Pons (tissue), 1 donor: ENCODE measurements around the gene JPH4.

ENCODE experiments used
- DNase-seq: peaks from one replicate; pipeline ENCODE4 v3.0.0-alpha.2; 2016; ENCODE audit warnings: low spot score

Gene JPH4

DNA sequence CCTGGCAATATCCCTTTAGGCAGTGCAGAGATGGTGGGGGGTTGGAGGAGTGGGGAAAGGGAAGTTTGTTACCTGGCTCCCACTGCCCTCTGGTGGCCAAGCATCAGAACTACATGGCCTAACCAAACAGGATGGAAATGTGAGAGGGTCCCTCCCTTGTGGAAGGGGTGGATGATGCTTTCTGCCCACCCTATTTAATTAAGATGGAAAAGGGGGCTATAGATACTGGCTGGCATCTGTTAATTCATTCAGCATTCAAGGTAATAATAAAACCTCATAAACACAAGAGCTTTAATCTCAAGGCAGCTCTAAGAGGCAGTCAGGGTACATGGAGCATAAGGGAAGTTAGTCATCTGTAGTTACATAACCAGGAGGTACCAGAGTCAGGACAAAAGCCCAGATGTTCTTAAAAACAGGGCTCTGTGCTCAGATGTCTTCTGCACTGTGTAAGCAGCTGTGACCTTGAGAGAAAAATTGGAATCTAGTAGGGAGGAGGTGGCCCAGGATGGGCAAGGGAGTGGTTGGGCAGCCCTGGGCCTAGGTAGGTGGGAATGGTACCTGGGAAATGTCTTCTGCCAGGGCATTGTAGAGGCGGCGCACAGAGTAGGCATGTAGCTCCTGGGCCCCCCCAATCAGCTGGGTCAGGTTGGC is 15.6 kb downstream of the JPH4 start:
- DNase-seq, result no peak

DNA sequence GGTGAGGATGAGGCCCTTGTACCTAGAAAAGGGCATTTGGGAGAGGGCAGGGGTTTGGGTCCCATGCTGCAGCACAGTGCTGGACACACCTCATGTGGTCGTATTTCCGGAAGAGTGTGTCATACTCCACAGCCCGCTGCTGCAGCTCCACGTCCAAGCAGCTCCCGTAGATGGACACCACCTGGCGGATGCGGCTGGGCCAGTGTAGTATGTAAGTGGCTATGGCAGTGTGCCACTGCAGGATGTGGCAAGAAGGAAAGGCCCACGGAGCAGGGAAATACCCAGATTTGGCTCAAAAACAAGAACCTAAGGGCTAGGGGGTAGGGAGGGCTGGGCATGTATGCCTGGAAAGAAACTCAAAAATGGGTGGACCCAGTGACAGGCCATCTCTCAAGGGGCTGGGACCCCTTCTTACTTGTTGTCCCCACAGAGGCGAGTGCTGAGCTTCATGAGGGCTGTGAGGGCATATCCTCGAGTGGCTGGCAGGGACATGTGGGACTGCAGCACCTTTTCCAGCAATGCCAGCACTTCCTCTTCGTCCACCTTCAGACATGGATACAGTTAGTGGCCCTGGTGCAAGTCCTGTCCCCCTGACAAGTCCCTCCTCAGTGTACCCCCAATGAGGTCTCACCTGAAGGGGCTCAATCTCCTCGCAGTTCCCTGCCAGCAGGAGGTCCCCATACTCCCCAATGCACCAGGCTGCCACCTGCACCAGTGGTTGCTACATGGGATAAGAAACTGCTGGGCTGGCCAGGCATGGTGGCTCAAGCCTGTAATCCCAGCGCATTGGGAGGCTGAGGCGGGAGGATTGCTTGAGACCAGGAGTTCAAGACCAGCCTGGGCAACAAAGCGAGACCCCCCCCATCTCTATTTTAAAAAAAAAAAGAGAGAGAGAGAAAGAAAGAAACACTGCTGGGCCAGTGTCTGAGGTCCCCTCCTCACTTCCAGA is 16.4 kb downstream of the JPH4 start:
- no peak for DNase-seq

DNA sequence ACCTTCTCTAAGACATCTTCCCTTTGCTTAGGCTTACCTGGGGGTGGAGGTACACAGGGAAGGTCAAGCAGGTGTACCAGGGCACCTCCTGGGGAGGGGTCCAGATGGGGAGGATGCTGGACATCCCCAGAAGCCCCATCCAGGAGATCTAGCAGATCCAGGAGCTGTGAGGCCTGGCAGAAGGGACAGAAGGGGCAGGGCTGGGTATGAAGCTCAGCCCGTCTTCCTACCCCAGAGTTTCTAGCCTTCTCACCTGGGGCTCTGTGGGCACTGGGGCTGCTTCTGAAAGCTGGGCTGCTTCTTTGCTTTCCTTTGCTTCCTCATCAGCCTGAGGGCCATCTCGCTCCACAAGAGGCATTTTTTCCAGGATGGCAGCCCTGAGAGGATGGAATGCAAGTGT is 17.3 kb downstream of the JPH4 start:
- DNase-seq, result no peak

DNA sequence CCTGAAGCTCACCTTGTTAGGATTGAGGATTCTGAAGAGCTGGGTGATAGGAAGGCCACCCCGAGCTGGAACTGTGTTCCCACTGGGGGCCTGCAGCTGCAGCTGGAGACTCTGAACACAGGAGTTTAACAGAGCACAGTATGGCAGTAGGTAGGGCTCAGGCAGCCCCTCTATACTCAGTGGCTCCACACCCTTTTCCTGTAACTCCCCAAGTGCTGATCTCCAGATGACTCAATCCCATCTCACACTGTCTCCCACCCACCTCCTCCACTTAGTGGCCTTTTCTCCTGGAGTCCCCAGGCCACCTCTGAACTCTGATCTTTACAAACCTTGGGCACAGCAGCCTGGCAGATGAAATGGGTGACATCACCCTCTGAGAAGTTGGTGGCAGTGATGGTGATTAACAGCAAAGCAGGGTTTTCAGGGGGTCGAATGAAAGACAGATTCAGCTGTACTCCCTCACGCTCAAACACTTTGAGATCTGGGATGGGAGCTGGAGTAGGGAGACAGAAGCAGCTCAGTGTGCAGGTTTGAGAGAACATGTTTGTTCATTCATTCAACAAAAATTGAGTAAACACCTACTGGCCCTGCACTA is 18.6 kb downstream of the JPH4 start:
- no peak for DNase-seq

DNA sequence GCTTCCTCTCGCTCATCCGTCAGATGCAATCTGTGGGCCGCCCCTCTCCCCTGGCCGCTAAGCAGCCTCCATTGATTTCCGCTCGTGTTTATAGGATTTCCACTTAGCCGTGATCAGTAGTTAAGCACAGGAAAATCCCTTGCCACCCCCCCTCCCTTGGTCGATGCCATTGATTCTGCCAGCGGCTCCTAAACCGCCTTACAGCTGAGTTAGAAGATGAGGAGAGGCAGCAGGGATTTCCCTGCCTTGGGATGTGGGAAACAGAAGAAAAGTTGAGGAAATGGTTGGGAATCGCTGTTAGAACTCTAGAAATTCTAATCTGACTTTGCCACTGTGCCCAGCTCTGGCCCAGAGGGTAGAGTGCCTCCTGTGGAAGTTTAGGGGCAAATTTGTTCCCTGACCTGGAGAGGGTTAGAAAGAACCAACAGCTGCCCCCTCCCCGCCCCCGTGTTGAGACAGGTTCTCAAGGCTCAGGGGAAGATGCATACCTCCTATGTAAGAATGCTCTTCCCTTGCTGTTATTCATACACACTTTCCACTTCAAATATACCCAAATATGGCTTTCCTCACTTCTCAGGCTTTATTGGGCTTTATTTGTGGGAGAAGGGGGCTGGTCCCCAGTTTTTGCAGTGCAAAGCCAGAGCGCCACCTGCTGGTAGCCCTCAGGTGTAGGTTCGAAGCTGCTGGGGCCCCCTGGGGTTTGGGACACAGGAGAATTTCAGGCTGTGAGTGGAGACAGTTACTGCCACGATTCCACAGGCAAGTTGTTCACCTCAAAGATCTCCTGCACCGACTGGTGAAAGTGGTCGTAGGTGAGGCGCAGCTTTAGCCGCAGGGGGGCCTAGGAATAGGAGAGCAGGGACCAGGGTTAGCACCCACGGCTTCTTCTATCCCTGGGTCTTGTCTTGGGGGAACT is 19.3 kb downstream of the JPH4 start:
- no peak for DNase-seq

DNA sequence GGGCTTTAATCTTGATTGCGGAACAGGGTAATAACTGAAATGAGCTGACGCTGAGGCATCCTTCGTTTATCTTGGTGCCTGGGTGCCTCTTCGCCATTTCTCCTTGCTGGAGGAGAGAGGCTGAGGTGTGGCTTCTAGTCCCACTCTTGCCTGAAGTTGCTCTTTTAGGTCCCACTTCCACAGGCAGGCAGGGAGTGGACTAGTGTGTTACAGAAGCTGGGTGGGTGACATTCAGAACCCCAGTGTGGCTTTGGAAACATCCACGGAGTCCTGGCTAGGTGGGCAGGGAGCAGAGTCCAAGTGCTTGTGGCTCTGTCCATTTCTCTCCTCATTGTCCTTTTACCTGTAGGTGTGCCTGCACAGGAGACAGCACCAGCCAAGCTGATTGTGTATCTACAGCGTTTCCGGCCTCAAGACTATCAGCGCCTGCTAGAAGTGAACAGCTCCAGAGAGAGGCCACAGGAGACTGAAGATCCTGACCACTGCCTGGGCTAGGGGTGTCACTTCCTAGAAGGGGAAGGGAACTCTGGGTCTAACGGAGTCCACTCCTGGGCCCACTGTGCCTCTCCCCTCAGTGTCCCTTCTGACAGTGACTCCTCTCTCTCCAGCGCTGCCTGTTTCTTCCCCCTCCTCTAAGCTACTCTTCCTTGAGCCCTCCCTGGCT is 20.1 kb downstream of the JPH4 start:
- no peak for DNase-seq

DNA sequence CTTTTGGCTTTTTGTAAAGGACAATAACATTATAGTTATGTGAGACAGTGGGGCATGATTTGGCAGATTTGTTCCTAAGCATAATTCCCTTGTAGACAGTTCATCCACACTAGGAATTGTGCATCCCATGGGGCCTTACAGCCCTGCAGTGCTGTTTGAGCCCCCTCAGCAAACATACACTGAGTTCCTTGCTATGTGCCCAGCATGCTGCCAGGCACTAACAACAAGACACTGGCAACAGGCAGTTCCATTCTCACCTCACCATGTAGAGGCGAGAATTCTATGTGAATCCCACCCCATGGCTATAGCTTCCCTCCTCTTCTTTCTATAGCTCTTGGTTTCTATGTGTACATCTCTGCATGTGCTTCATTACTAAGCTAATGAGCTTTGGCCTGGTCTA is 20.6 kb downstream of the JPH4 start:
- DNase-seq, result no peak

DNA sequence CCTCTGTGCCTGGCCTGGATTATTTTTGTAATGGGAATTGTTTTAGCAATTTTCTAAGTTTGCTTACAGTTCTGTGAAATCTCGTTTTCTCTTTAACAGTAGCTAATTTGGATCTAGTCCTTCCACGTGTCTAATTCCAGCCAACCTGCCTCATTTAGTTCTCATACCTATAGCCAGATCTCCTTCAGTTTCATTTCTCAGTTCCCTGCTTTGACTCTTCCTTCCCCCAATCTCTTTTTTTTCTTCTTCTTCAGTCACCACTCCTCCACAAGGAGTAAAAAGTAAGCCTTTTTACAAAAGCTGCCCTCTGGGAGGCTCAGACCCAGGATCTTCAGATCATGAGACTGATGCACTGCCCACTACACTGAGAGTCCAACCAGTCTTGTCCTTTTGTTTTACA is 21.1 kb downstream of the JPH4 start:
- DNase-seq, result no peak

DNA sequence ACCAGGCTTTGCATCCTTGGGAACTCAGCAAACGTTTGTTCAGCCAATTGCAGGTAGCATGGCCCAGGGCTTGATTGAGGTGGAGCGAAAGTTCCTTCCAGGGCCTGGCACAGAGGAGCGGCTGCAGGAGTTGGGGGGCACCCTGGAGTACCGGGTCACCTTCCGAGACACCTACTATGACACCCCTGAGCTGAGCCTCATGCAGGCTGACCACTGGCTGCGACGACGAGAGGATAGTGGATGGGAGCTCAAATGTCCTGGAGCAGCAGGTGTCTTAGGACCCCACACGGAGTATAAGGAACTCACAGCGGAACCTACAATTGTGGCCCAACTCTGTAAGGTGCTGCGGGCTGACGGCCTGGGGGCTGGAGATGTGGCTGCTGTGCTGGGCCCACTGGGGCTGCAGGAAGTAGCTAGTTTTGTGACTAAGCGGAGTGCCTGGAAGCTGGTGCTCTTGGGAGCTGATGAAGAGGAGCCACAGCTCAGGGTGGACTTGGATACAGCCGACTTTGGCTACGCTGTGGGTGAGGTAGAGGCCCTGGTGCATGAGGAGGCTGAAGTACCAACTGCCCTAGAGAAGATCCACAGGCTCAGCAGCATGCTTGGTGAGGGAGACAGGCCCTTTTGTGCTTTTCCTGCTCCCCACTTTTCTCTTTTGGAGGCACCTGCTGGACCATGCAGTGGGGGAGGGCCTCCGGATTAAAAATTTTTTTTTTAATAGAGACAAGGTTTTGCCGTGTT is 21.7 kb downstream of the JPH4 start:
- no peak for DNase-seq

DNA sequence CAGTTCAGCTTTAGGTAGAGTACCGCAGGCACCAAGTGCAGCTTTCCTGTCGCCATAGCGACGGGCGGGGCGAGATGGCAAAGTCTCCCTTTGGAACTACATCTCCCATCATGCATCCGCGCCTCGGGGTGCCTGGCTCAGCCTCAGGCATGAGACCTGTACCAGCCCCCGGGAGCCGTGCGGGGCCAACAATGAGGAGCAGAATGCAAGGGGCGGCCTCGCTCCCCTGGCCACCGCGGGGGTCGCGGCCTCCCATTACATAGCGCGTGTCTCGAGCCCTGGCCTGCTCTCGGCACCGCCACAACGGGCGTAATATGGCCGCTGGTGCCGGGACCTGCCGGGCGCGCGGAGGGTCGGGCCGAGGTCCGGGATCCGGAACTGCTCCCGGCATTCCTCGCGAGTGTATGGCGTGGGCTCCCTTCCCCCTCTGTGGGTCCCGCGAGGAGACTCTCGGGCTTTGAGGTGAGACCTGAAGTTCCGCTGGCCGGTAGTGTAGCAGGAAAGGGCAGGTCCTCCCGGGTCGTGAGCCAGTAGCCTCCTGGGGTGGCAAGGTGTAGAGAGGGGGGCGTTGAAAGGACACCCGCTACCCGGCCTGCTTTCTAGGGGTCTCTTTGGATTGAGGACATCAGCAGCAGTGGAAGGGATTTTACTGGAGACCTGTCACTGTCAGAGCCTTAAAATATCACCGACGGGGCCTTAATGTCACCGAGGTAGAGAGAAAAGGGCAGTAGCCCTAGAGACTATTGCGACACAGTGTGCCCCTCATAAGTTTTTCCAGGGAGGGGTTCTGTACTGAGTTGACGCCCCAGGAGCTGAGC is 22.5 kb downstream of the JPH4 start, which contains the start of gene THTPA:
TSS of gene THTPA (plus strand) at position 390 of the 818 bp plus-strand sequence. CDS start 487 bp downstream, outside the sequence.
- peak; percentile 94 for DNase-seq

DNA sequence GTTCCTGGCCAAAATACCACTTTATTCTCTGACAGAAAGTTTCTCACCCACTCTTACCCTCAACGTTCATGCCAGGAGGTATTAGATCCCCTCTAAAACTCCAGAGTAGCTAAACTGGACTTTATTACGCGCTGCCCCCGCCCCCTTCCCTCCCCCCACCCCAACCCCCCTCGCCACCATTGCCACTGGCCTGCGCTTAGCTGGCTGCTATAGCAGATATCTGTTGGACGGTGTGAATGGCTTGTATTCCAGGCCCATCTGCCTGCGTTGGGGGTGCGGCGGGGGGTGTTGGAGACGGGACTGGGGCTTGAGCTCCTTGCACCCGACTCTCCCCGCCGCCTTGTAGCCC is 23.1 kb downstream of the JPH4 start:
- DNase-seq, result no peak

DNA sequence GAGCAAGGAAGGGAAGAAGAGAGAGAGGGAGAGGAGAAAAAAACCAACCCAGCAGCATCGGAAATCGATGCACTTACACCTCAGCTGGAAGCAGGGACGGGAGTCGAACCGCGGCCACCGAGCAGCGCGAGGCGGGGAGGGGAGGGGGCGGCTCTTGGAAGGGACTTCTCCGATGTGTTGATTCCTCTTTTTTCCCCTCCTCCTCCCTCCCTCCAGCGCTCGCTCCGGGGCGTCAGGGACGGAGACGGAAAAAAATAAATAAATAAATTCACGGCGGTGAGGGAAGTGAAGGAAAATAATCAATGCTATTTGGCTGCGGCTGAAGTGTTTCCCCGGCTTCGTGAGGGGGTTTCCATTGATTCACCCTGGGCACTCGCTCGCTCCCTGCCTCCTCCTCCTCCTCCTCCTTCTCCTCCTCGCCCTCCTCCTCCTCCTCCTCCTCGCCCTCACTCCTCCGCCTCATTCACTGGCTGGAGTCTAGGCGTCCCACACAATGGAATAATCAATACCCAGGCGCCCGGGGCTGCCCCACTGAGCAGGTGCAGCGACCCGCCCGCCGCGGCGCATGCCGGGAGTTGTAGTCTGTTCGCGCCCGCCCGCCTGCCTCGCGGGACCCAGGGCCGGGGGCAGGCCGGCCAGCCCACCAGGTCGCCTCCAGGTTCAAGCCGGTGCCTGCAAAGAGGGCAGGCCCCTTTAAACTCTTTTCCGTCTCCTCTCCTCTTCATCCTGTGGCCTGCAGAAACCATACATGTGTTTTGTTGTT is 27.1 kb downstream of the JPH4 start, which contains the start of gene ZFHX2:
TSS of gene ZFHX2 (minus strand) at position 500 of the 763 bp plus-strand sequence. CDS start 16,440 bp downstream, outside the sequence.
- peak; percentile 80 for DNase-seq

DNA sequence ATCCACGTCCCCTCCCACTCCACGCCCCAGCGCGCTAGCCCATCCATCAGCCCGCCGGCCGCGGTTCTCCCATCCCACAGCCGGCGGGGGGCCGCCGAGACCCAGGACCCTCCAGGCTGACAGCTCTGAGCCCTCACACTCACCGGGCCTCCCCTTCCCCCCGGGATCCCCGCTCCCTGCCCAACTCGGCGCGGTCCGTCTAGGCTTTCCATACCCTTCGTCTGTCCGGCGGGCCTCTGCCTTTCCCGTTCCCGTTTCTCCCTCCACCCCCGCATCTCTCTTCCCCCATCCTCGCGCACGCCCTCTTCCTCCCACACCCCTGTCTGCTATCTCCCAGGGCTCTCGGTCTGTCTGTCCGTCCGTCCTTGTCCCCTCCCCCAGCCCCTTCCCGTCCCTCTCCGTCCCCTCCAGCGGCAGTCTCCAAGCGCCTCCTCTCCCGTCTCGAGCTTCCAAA is 27.8 kb downstream of the JPH4 start:
- DNase-seq, result no peak

DNA sequence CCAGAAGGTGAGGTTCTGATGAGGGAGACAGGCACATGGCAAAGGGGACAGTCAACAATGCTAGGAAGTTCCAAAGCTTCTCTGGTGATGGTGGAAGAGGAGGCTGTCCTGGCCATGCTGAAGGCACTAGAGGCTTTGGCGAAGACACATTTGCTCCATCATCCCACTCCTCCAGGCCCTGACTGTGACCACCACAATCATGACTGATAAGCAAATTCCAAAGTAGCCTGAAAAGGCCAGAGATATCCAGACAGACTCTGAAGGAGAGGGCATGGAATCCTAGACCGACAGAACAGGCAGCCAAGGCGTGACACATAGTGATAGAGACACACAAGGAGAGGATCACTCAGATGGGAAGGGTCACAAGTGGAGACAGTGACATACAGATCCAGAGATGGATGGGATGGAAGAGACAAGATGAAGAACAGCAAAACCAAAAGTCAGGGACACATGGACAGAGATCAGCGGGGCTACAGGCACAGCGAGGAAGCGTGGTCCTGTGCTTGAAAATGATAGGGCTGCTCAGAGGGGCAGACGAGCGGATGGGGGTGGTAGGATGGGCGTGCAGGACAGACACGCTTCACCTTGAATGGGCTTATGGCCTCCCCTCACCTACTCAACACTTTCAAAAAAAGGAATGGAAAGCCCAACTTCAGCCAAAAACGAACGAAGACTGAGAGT is 28.3 kb downstream of the JPH4 start:
- DNase-seq, result no peak

DNA sequence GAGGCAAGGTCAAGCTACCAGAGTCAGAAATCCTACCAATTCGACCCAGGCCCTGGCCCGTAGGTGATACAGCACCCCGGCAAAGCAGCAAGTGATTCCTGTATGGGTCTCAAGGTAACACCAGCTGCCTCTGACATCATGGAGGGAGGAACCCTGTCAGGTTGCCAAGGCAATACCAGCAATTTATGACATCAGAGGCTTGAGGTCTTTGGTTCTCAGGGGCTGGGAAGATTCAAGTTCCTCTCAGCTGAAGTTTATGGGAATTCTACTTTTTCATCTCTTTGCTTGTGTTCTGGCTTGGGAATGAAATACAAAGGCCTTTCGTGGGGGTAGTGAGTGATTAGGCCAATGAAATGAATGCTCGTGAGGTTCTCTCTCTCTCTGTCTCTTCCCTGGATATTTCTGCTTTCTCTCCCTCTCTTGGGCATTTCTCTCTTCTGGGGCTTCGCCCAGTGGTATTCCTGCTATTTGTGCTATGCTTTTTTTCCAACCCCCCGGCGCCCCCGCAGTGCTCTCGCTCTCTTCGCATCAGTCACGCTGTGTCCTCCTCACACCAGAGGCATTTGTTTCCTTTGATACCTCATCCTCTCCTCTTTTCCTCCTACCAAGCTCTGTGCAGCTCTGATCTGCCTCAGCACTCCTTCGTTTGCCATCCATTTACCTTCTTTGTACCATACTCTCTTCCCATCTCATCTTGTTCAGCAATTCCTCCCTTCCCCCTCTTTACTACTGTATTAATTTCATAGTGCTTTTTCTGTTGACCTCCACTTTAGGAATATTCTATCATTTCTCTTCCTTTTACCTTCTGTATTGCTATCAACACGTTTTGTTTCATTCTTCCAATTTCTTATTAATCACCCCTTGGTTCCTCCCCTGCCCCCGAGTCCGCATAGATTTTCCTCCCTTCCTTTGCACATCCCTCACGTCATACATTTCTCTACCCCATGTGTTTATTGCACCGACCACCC is 30.0 kb downstream of the JPH4 start:
- no peak for DNase-seq

DNA sequence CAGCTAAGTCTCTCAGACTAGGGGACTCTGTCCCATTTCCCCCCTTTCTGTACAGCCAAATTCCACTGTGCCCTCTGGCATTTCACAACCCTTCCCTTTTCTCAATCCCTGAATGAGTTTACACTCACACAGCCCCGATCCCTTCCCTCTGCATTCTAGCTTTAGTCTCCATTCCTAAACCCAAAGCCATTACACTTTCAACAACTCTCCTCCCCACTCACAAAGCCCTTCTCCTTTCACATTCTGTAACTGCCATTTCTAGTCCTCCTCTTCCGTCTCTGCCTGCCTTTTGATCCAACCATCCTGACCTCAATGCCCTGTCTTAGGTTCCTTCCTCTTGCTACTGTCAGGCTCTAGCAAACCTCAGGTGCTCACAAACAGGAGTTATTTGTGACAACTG is 30.7 kb downstream of the JPH4 start:
- no peak for DNase-seq

DNA sequence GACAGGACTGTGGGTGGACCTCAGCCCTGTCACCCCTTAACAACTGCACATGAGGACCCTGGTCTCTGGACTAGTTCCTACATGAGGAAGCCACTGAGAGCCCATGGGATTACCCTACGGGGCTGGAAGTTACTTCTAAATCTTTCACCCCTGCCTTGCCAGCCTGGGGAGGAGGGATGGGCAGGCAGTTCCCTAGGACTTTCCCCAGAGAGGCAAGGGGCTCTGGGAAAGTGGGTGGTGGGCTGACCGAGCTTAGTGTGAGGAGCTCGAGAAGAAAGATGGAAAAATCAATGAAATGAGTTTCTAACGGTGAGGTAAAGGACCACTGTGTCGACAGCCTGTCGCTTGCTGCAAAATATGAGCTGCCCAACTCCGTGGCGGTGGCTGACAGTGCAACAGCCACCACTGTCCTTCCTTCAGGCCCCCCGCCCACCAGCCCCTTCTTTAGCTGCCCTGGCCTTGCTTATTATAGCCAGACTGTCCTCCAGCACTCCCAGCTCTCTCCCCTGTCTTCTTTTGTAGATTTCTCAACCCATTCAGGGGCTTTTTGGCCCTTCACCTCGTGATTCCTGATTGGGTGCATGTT is 32.0 kb downstream of the JPH4 start:
- DNase-seq, result no peak
